ENCODE measurements around the gene RGS10. TPM values are rescaled to one million over a fixed set of nuclear protein-coding genes. Genes with fewer than 3 reads are reported as not detected.

The RGS10 gene
- total RNA-seq, 1 experiment from 2014 or later: 10.6 TPM

- H3K4me1 ChIP-seq (ENCODE audit: insufficient read depth, low read length): no peaks in the 10 kb centered on the region
- no peaks in the 10 kb centered on the region for H3K79me1 ChIP-seq (ENCODE audit: insufficient read depth, low read depth, low read length, poor library complexity, severe bottlenecking)
- H3K14ac ChIP-seq (ENCODE audit: insufficient read depth, low read length): no peak overlapping the region
- no peak overlapping the region for H2BK12ac ChIP-seq (ENCODE audit: insufficient read length, low read depth, low read length)
- H3K4ac ChIP-seq (ENCODE audit: low read depth, low read length): no peak overlapping the region
- H3K9ac ChIP-seq (ENCODE audit: extremely low read depth, insufficient read length, low read length): no peak overlapping the region
- H2BK20ac ChIP-seq (ENCODE audit: low read depth, low read length, poor library complexity, severe bottlenecking): no peak overlapping the region
- H3K18ac ChIP-seq (ENCODE audit: insufficient read length, low read depth, low read length): no peak overlapping the region
- H3K9me3 ChIP-seq (ENCODE audit: control insufficient read depth, low read depth, low read length): no peaks in the 10 kb centered on the region
- no peak overlapping the region for H2BK5ac ChIP-seq (ENCODE audit: insufficient read length, low read length)
- H3K27ac ChIP-seq (ENCODE audit: insufficient read length, low read depth, low read length): no peak overlapping the region
- H2BK15ac ChIP-seq (ENCODE audit: low read depth, low read length): no peak overlapping the region
- no peak overlapping the region for H4K8ac ChIP-seq (replicated peaks; ENCODE audit: insufficient read length, low read depth, low read length)
- no peaks in the 10 kb centered on the region for H3K36me3 Mint-ChIP-seq (ENCODE audit: insufficient read depth in 1 of 3, low read depth in 3 of 3)
- no peak overlapping the region for H2AFZ ChIP-seq (ENCODE audit: low read length)
- peaks cover 9 to 10% of the 10 kb centered on the region in 2 experiments for H3K4me1 Mint-ChIP-seq
- no peaks in the 10 kb centered on the region for H3K23me2 ChIP-seq (ENCODE audit: insufficient read length, low read depth, low read length, poor library complexity, severe bottlenecking)
- DNase-seq: no peak
- H3T11ph ChIP-seq (ENCODE audit: low read length): no peak overlapping the region
- H3K27me3 Mint-ChIP-seq (ENCODE audit: low read depth): peaks cover 2% of the 10 kb centered on the region; the same call in 1 of the 2 replicates
- no peak overlapping the region for H3K4me2 ChIP-seq (ENCODE audit: insufficient read depth, insufficient read length, low read length)
- no peak overlapping the region for H2AK5ac ChIP-seq (ENCODE audit: insufficient read length, low read length)
- no peaks in the 10 kb centered on the region for H3K9me3 Mint-ChIP-seq
- no peaks in the 10 kb centered on the region for H3K27me3 ChIP-seq (ENCODE audit: insufficient read depth, low read length)
- no peak overlapping the region for H3K4me3 Mint-ChIP-seq
- no peak overlapping the region for H3K27ac Mint-ChIP-seq
- WGBS (ENCODE audit: extremely low coverage, insufficient read length, low lambda C conversion rate): no CpG with 5 or more reads among the region's 13 CpGs
- TF ChIP-seq, protein P1, sequence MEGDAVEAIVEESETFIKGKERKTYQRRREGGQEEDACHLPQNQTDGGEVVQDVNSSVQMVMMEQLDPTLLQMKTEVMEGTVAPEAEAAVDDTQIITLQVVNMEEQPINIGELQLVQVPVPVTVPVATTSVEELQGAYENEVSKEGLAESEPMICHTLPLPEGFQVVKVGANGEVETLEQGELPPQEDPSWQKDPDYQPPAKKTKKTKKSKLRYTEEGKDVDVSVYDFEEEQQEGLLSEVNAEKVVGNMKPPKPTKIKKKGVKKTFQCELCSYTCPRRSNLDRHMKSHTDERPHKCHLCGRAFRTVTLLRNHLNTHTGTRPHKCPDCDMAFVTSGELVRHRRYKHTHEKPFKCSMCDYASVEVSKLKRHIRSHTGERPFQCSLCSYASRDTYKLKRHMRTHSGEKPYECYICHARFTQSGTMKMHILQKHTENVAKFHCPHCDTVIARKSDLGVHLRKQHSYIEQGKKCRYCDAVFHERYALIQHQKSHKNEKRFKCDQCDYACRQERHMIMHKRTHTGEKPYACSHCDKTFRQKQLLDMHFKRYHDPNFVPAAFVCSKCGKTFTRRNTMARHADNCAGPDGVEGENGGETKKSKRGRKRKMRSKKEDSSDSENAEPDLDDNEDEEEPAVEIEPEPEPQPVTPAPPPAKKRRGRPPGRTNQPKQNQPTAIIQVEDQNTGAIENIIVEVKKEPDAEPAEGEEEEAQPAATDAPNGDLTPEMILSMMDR (conservative IDR thresholded peaks at IDR 0.05): no peak
- H4K20me1 ChIP-seq (ENCODE audit: control insufficient read depth, insufficient read depth, insufficient read length): no peaks in the 10 kb centered on the region
- H3K23ac ChIP-seq (ENCODE audit: insufficient read length, low read depth, low read length): no peak overlapping the region
- H4K5ac ChIP-seq (ENCODE audit: insufficient read length, low read depth, low read length): no peak overlapping the region
- H3K56ac ChIP-seq (ENCODE audit: insufficient read length, low read depth, low read length): no peak overlapping the region
- no peak overlapping the region for H4K91ac ChIP-seq (ENCODE audit: insufficient read length, low read depth, low read length)
- no peaks in the 10 kb centered on the region for H3K79me2 ChIP-seq (ENCODE audit: insufficient read depth, low read length)
- H2BK120ac ChIP-seq (ENCODE audit: low read depth, low read length, poor library complexity, severe bottlenecking): no peak overlapping the region
Observed at GRCh38 chr10:119524720-119525070, 17.8 kb downstream of the RGS10 start.
